ENCODE measurements around the gene ADM2. TPM values are rescaled to one million over a fixed set of nuclear protein-coding genes. Genes with fewer than 3 reads are reported as not detected.

The ADM2 gene
- total and polyA plus RNA-seq, 2 experiments from 2014 or later, result 4.1 to 5.1 TPM

DNA sequence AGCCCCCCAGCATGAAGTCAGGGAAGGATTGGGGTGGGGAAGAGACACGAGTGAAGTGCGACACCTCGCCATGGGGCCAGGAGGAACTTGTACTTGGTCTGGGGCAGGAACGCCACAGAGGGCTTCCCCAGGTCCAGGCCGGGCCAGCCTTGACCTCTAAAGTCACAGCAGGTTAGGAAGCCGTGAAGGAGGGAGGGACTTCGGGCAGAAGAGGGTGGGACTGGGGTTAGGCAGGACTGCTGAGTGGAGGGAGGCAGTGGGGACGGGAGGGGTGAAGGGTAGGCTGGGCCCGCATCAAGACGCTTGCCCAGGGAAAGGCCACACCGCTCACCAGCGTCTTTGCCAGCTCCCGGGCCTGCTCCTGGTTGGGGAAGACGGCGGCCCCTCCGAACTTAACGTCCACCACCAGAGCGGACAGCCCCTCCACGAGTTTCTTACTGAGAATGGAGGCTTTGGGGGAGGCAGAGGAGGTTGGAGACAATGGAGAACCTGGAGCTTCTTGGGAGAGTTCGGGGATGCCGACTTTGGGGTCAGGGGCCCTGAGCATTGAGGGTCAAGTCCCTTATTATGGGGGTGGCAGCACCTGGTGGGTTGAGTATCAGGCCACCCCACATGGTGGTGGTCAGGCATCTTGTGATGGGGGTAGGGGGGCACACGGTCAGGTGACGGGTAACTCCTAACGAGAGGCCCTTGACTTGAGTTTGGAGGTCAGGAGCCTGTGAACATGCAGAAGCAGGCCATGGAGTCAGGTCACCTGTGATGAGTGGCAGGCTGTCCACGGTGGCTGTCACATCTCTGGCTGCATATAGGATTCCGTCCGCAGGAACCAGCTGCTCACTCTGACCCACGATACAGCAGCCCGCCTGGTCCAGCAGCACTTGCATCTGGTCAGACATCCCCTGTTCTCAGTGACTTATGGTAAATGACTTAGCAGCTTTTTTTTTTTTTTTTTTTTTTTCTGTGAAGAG, 45.8 kb downstream of the ADM2 start:
- DNase-seq (ENCODE audit: low spot score), result no peak
- Histone ChIP-seq H3K27ac (peak overlapping the region; percentile 98), H2AFZ (no peak overlapping the region), H3K4me2 (peak overlapping the region; percentile 94), H4K20me1 (ENCODE audit: insufficient read depth, poor library complexity, severe bottlenecking) (peaks cover 13% of the 10 kb centered on the region), H3K36me3 (replicated peaks; ENCODE audit: insufficient read depth, low read depth) (no peaks in the 10 kb centered on the region), H3K4me3 (peak overlapping the region; percentile 67), H3K9me3 (ENCODE audit: low read depth) (no peaks in the 10 kb centered on the region), H3K4me1 (ENCODE audit: insufficient read depth) (peaks cover 39% of the 10 kb centered on the region), H3K9me2 (replicated peaks; ENCODE audit: insufficient read depth) (no peaks in the 10 kb centered on the region), H3K79me2 (peaks cover 24% of the 10 kb centered on the region), H3K27me3 (peaks cover 11% of the 10 kb centered on the region)
- WGBS (ENCODE audit: low lambda C conversion rate, missing lambda C conversion rate), result 56% methylated on average over 29 of the region's 29 CpGs
- TF ChIP-seq, protein P1, sequence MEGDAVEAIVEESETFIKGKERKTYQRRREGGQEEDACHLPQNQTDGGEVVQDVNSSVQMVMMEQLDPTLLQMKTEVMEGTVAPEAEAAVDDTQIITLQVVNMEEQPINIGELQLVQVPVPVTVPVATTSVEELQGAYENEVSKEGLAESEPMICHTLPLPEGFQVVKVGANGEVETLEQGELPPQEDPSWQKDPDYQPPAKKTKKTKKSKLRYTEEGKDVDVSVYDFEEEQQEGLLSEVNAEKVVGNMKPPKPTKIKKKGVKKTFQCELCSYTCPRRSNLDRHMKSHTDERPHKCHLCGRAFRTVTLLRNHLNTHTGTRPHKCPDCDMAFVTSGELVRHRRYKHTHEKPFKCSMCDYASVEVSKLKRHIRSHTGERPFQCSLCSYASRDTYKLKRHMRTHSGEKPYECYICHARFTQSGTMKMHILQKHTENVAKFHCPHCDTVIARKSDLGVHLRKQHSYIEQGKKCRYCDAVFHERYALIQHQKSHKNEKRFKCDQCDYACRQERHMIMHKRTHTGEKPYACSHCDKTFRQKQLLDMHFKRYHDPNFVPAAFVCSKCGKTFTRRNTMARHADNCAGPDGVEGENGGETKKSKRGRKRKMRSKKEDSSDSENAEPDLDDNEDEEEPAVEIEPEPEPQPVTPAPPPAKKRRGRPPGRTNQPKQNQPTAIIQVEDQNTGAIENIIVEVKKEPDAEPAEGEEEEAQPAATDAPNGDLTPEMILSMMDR (IDR thresholded peaks at IDR 0.05; ENCODE audit: poor library complexity), result no peak
- TF ChIP-seq EZH2phosphoT487 (IDR thresholded peaks at IDR 0.05; ENCODE audit: low read depth, severe bottlenecking, unreplicated experiment) (no peak), EZH2 (IDR thresholded peaks at IDR 0.05; ENCODE audit: borderline replicate concordance) (no peak)

GRCh38 chr22:50527921-50528681, 46.8 kb downstream of the ADM2 start:
- Histone ChIP-seq H4K20me1 (ENCODE audit: insufficient read depth, poor library complexity, severe bottlenecking) (peaks cover 11% of the 10 kb centered on the region), H3K27me3 (peaks cover 11% of the 10 kb centered on the region), H3K4me2 (no peak overlapping the region), H3K9me2 (replicated peaks; ENCODE audit: insufficient read depth) (no peaks in the 10 kb centered on the region), H3K4me1 (ENCODE audit: insufficient read depth) (peaks cover 44% of the 10 kb centered on the region), H2AFZ (no peak overlapping the region), H3K79me2 (peaks cover 15% of the 10 kb centered on the region), H3K9me3 (ENCODE audit: low read depth) (no peaks in the 10 kb centered on the region), H3K4me3 (no peak overlapping the region), H3K27ac (no peak overlapping the region), H3K36me3 (replicated peaks; ENCODE audit: insufficient read depth, low read depth) (no peaks in the 10 kb centered on the region)
- TF ChIP-seq EZH2 (IDR thresholded peaks at IDR 0.05; ENCODE audit: borderline replicate concordance) (no peak), EZH2phosphoT487 (IDR thresholded peaks at IDR 0.05; ENCODE audit: low read depth, severe bottlenecking, unreplicated experiment) (no peak)
- TF ChIP-seq, protein P1 (IDR thresholded peaks at IDR 0.05; ENCODE audit: poor library complexity), result no peak
- 92% methylated on average over 18 of the region's 18 CpGs for WGBS (ENCODE audit: low lambda C conversion rate, missing lambda C conversion rate)
- DNase-seq (ENCODE audit: low spot score), result no peak

DNA sequence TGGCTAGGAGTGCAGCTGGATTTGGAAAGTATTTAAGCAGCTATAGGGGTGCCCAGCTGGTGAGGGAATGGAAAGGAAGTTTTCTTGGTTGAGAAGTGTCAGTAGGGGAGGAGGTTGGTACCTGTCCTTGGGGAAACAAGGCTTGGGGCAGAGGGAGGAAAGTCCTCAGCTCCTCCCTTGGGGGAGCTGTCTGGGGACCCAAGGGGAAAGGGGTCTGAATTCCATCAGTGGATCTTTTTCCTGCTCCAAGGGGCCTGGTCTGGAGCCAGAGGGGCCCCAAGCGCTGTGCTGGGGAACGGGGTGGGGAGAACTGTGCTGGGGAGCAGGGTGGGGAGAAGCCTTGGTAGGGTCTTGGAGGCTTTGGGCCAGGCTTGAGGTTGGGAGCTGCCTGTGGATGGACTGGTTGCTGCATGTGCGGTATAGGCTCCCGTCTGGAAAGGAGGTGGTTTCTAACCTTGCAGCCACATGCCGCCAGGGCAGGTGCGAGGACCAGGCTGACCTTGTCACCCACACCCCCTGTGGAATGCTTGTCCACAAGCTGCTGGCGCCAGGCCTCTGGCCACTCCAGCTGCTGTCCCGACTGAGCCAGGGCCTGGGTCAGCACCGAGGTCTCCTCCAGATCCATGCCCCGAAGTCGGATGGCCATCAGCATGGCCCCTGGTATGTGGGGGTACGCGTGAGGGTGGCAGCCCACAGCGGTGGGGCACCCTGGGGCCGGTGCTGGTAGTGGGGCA, 47.5 kb downstream of the ADM2 start:
- Histone ChIP-seq H3K4me3 (no peak overlapping the region), H3K79me2 (peaks cover 8% of the 10 kb centered on the region), H4K20me1 (ENCODE audit: insufficient read depth, poor library complexity, severe bottlenecking) (peaks cover 4% of the 10 kb centered on the region), H3K27me3 (peaks cover 11% of the 10 kb centered on the region), H3K9me3 (ENCODE audit: low read depth) (no peaks in the 10 kb centered on the region), H3K9me2 (replicated peaks; ENCODE audit: insufficient read depth) (no peaks in the 10 kb centered on the region), H3K27ac (peak overlapping the region; percentile 96), H3K36me3 (replicated peaks; ENCODE audit: insufficient read depth, low read depth) (no peaks in the 10 kb centered on the region), H2AFZ (no peak overlapping the region), H3K4me1 (ENCODE audit: insufficient read depth) (peaks cover 47% of the 10 kb centered on the region), H3K4me2 (peak overlapping the region; percentile 99)
- WGBS (ENCODE audit: low lambda C conversion rate, missing lambda C conversion rate), result 84% methylated on average over 13 of the region's 15 CpGs
- DNase-seq (ENCODE audit: low spot score), result no peak
- TF ChIP-seq EZH2 (IDR thresholded peaks at IDR 0.05; ENCODE audit: borderline replicate concordance) (no peak), EZH2phosphoT487 (IDR thresholded peaks at IDR 0.05; ENCODE audit: low read depth, severe bottlenecking, unreplicated experiment) (no peak)
- TF ChIP-seq, protein P1 (IDR thresholded peaks at IDR 0.05; ENCODE audit: poor library complexity), result no peak

Data from hepatocyte (in vitro differentiated cells).